ENCODE results near the gene MCM7.

The MCM7 gene

DNA sequence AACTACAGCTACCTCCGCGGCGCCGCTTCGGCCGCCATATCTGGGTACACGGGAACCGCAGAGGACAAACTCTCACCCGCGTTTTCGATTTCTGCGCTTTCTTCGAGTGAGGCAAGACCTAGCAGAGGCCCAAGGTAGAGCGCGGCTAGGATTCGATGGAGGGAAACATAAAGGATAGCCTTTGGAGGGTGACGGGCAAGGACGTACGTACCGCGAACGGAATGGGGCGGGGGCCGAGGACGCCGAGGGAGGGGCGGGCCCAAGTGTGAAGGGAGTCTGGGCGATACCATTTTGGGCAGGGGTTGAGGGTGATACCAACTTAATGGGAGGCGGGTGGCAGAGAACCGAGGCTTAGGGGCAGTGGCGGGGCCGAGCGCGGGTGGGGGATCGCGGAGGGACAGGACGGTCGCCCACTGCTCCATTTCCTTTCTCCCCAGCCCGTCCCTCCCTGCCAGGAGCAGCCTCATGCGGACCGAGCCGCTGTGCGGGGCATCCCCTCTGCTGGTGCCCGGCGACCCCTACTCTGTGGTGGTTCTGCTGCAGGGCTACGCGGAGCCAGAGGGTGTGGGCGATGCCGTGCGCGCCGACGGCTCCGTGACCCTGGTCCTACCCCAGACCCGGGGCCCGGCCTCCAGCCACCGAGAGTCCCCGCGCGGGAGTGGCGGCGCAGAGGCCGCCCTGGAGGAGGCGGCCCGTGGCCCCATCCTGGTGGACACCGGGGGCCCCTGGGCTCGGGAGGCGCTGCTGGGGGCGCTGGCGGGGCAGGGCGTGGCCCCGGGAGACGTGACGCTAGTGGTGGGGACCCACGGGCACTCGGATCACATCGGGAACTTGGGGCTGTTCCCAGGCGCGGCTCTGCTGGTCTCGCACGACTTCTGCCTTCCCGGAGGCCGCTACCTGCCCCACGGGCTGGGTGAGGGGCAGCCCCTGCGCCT is 26.0 kb upstream of the MCM7 start, which contains the start of gene MBLAC1:
TSS of gene MBLAC1 (plus strand) at position 37 of the 935 bp plus-strand sequence. CDS start at position 466, 429 bp downstream.
- H3K4me3 ChIP-seq (ENCODE audit: low read depth, low read length) = peak within 1 kb of the TSS; percentile 87
- TF ChIP-seq, protein P1, sequence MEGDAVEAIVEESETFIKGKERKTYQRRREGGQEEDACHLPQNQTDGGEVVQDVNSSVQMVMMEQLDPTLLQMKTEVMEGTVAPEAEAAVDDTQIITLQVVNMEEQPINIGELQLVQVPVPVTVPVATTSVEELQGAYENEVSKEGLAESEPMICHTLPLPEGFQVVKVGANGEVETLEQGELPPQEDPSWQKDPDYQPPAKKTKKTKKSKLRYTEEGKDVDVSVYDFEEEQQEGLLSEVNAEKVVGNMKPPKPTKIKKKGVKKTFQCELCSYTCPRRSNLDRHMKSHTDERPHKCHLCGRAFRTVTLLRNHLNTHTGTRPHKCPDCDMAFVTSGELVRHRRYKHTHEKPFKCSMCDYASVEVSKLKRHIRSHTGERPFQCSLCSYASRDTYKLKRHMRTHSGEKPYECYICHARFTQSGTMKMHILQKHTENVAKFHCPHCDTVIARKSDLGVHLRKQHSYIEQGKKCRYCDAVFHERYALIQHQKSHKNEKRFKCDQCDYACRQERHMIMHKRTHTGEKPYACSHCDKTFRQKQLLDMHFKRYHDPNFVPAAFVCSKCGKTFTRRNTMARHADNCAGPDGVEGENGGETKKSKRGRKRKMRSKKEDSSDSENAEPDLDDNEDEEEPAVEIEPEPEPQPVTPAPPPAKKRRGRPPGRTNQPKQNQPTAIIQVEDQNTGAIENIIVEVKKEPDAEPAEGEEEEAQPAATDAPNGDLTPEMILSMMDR (IDR thresholded peaks at IDR 0.05; ENCODE audit: low read depth, low read length, missing control alignments) = no peak
- peak; percentile 89 for DNase-seq (ENCODE audit: low read depth)

DNA sequence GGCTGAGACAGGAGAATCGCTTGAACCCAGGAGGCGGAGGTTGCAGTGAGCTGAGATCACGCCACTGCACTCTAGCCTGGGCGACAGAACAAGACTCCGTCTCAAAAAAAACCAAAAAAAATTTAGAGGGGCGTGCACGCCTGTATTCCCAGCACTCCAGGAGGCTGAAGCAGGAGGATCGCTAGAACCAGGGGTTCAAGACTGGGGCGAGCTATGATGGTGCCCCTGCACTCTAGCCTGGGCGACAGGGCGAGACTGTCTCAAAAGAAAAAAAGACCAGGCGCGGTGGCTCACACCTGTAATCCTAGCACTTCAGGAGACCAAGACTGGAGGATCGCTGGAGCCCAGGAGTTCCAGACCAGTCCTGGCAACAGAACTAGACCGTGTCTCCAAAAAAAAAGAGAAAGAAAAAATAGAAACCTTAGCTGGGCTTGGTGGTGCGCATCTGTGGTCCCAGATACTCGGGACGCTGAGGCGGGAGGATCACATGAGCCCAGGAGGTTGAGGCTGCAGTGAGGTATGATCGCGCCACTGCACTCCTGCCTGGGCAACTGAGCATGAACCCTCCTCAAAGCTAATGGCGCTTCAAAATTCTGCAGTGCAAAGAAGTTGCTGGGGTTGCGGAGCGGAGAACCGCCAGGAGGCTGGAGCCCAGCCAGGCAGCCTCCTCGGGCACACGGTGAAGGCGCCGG is 25.2 kb upstream of the MCM7 start:
- TF ChIP-seq, protein P1 (IDR thresholded peaks at IDR 0.05; ENCODE audit: low read depth, low read length, missing control alignments) = no peak
- DNase-seq (ENCODE audit: low read depth) = no peak
- peak overlapping the region; percentile 87 for H3K4me3 ChIP-seq (ENCODE audit: low read depth, low read length)

DNA sequence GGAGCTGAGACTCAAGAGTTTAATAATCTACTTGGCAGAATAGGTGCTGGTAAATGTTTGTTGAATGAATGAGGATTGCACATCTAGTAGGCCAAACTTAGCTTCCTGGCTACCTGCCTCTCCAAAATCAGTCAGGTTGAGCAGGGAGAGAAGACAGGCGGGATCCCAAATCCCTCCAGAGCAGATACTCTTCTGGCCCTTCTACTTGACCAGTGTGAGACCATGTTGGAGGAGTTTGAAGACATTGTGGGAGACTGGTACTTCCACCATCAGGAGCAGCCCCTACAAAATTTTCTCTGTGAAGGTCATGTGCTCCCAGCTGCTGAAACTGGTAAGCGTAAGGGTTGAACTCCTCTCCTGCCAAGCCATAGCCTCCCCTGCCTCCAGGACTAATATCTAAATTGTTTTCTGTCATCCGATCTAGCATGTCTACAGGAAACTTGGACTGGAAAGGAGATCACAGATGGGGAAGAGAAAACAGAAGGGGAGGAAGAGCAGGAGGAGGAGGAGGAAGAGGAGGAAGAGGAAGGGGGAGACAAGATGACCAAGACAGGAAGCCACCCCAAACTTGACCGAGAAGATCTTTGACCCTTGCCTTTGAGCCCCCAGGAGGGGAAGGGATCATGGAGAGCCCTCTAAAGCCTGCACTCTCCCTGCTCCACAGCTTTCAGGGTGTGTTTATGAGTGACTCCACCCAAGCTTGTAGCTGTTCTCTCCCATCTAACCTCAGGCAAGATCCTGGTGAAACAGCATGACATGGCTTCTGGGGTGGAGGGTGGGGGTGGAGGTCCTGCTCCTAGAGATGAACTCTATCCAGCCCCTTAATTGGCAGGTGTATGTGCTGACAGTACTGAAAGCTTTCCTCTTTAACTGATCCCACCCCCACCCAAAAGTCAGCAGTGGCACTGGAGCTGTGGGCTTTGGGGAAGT is 23.4 kb upstream of the MCM7 start:
- no peak overlapping the region for H3K4me3 ChIP-seq (ENCODE audit: low read depth, low read length)
- TF ChIP-seq, protein P1 (IDR thresholded peaks at IDR 0.05; ENCODE audit: low read depth, low read length, missing control alignments) = no peak
- DNase-seq (ENCODE audit: low read depth) = no peak

DNA sequence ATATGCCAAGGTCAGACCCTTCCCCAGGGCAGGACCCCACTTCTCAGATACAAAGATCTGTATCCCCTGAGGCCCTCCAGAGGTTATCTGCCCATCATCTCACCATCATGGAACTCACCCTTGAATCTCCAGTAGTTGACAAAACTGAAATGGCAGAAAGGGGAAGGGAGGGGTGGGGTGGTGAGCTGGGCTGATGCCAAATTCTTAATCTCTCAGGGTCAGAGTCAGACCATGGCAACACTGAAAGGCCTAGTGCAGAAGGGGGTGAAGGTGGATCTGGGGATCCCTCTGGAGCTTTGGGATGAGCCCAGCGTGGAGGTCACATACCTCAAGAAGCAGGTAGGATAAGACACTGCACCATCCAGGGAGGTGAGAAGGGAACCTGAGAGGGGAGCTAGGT is 21.4 kb upstream of the MCM7 start:
- no peak for DNase-seq (ENCODE audit: low read depth)

DNA sequence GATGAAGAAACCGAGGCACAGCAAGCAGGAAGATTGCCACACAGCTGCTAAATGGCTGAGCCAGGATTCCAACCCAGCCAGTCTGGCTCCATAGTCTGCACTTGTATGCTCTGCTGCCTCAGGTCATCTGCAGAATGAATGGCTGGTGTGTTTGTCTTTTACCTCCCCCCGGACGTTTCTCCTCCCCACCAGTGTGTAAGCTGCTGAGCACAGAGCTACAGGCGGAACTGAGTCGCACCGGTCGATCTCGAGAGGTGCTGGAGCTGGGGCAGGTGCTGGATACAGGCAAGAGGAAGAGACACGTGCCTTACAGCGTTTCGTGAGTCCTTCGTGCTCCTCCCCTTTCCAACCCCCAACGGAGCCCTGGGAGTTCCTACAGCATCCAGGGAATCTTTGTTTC is 20.9 kb upstream of the MCM7 start:
- TF ChIP-seq, protein P1 (IDR thresholded peaks at IDR 0.05; ENCODE audit: low read depth, low read length, missing control alignments) = no peak
- DNase-seq (ENCODE audit: low read depth) = no peak
- H3K4me3 ChIP-seq (ENCODE audit: low read depth, low read length) = no peak overlapping the region

More for the DNA sequence above, 21.4 kb upstream of the MCM7 start:
- H3K4me3 ChIP-seq (ENCODE audit: low read depth, low read length) = no peak overlapping the region
- TF ChIP-seq, protein P1 (IDR thresholded peaks at IDR 0.05; ENCODE audit: low read depth, low read length, missing control alignments) = no peak

DNA sequence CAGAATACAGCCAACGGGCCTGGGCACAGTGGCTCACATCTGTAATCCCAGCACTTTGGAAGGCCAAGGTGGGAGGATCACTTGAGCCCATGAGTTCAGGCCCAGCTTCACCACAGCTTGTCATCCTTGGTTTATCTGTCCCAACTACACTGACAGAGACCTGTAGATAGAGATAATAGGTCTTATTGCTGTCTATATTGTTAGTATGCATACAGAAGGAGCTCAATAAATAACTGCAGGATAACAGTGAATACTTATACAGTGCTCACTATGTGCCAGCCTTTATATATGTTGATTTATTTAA is 19.5 kb upstream of the MCM7 start:
- H3K4me3 ChIP-seq (ENCODE audit: low read depth, low read length) = no peak overlapping the region; the same call in 1 of the 2 replicates
- TF ChIP-seq, protein P1 (IDR thresholded peaks at IDR 0.05; ENCODE audit: low read depth, low read length, missing control alignments) = no peak
- DNase-seq (ENCODE audit: low read depth) = no peak

All from GM12864 (cell line).